Kidney capillary endothelial cell (primary cell): ENCODE data around the gene ANKRD55.
"Not testable (repeated sequence)": the region's sequence is repeated elsewhere in the genome, so short reads cannot be mapped to it uniquely, and the experiment has no call there.

Source experiments
- DNase-seq: peaks from one replicate; pipeline ENCODE4 v3.0.0-alpha.2; 2018; ENCODE audit warnings: low spot score

The ANKRD55 gene

DNA sequence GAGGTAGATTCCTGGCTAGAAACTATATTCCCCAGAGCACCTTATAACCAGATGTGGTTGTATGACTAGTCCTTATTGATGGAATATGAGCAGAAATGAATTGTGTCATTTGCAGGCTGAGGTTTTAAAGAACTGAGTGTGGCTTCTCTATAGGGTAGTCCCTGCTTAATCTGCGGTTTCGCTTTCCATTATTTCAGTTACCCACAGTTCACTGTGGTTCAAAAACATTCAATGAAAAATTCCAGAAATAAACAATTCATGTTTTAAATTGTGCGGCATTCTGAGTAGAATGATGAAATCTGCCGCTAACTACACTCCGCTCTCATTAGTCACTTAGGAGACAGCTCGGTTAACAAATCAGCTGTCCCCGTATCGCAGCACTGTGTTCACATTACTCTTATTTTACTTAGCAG is 65.1 kb downstream of the ANKRD55 start:
- no peak for DNase-seq

- DNase-seq = no peak
These were observed 65.6 kb downstream of the ANKRD55 start for GRCh38 chr5:56167519-56167918.

DNA sequence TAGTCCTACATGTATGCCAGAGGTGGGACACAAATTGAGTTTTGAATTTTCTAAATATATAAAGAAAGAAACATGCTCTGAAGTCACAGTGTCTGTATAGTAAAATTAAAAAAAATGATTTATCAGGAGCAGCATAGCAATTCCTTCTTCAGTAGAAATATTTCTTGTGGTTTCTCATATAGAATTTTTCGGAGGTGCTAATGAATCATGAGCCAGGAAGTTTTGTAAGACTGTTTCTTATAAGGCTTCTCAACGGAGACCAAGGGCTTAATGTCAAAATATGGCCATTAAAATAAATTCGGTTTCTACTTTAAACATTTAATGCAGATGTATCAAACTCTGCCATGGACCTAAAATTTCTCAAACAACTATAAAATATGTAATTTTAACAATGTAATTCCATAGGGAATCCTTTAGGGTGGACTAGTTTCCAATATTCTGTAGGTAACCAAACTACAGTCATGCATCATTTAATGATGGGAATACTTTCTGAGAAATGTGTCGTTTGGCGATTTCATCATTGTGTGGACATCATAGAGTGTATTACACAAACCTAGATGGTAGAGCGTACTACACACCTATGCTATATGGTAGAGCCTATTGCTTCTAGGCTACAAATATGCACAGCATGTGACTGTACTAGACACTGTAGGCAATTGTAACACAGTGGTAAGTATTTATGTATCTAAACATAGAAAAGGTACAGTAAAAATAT is 66.3 kb downstream of the ANKRD55 start:
- no peak for DNase-seq

DNA sequence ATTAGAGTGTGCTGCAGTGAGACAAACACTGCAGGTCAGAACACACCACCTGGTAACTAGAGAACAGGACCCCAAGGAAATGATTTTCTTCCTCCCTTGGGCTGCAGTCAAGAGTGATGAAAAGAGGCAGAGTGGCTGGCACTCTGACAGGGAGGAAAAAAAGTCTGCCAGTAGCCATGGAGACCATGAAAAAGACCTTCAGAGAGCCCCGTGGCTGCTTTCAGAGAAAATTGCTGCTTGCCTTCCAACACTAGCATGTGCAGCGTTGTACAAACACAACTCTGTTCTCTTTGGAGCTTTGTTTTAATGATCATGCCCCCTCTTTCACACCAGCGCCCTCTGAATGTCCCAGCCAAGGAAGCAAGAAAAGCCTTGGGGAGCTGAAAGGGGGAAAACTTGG is 68.8 kb downstream of the ANKRD55 start:
- no peak for DNase-seq

DNA sequence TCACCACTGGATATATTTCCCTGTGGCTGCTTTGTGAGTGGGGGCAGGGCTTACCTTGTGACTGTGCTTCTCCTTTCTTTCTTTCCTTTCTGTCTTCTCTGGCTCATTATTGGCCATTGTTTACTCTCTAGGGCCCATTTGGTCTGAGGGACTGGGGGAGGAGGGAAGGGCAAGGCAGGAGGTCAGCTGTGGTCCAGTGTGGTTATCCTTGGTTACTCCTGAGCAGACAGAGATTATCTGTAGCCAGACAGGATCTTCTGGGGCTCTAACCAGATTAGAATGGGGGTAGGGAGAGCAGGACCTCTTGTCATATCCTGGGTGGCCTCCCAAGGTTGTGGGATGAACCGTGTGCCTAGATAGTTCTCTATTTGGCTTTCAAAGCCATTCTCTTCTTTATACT is 71.2 kb downstream of the ANKRD55 start:
- no peak for DNase-seq

DNA sequence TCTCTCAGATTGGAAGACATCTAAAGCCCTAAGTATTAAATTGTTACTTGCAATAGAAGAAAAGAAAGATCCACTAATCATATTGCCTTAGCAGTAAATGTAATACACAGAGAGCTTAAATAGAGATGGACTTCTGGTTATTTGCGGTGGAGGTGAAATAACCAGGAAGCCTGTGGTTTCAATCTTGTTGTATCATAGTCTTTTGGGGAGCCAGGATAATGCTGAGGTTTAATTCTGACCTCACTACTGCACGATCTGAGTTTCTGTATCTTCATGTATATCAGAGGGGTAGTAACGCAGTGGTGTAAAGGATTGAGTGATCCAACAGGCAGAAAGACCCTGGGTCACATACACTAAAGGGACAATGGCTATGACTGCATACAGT is 71.7 kb downstream of the ANKRD55 start:
- no peak for DNase-seq

GRCh38 chr5:56160723-56161438 is 72.2 kb downstream of the ANKRD55 start:
- no peak for DNase-seq

DNA sequence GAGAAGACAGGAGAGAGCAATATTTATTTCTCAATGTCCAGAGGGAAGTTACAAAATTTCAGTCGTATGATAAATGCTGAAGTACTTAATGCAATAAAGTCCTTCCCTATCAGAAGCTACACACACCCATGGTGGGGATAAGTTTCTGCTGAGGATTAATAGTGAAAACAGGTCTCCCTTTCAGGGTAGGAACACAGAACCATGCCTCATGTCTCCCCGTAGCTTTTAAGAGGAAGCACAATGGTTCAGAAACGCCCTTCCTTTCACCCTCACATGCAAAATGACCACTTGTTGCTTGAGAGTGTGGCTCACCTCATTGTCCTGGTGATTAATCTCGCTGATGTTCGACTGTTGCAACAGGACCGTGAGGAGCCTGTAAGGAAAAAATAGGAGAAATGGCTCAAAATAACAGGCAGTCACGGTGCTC is 73.6 kb downstream of the ANKRD55 start:
- no peak for DNase-seq

DNA sequence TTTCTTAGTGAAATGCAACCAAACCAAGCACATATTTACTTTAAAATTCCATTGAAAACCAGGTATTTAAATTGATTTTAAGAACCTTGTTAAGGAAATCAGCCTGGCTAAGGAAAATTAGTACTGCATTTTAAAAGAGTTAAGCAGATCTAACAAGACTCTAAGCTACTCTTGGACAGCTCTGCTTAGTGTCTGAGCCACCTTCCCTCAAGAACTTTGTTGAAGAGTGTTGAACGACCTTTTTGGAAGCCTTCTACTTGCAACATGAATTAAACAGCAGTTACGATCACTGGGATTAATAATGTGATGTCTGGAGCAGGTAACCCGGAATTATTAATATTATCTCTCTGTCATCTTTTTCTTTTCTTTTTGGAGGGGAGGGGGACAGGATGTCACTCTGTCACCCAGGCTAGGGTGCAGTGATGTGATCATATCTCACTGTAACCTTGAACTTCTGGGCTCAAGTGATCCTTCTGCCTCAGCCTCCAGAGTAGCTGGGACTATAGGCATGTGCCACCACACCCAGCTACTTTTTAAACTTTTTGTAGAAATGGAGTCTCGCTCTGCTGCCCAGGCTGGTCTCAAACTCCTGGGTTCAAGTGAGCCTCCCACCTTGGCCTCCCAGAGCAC is 74.7 kb downstream of the ANKRD55 start:
- DNase-seq = no peak

GRCh38 chr5:56157191-56157621 is 75.9 kb downstream of the ANKRD55 start:
- DNase-seq = not testable (repeated sequence)

GRCh38 chr5:56156585-56157190 is 76.4 kb downstream of the ANKRD55 start:
- not testable (repeated sequence) for DNase-seq

GRCh38 chr5:56155992-56156584 is 77.0 kb downstream of the ANKRD55 start:
- no peak for DNase-seq

DNA sequence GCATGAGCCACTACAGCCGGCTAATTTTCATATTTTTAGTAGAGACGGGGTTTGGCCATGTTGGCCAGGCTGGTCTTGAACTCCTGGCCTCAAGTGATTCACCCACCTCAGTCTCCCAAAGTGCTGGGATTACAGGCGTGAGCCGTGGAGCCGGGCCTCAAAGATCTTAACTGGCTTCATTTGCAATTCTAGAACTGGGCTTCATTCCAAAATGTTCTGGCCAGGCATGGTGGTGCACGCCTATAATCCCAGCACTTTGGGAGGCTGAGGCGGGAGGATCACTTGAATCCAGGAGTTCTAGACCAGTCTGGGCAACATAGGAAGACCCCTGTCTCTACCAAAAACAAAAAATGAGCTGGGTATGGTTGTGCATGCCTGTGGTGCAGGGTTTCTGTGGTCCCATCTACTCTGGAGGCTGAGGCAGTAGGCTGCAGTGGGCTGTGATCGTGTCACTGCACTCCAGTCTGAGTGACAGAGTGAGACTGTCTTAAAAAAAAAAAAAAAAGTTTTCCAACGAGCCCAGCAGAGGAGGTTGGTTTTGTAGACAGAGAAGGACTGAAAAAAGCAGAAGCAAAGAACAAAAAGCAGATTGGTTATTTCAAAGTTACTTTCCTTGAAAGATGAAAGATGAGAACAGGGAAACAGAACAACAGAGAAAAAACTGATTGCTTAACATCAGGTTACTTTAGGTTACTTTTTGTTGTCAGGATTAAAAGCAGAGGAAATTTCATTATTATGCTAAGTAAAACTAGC is 78.2 kb downstream of the ANKRD55 start:
- DNase-seq = no peak

DNA sequence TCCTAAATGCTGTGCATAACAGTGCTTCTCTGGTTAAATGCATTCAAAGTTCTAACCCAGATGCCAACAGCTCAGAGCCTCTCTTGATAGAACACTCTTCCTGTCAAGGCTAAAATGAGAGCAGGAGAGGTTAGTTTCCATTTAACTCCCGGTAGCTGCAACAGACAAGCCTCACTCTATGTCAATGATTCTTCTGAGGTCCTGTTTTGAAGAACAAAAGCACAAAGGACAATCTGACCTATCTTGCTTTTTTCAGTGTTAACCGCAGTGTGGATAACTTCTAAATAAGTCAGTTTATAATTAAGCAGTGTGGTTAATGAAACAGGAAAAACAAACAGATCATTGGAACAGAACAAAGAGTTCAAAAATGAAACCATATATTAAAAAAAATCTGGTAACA is 80.7 kb downstream of the ANKRD55 start:
- DNase-seq = no peak

- not testable (repeated sequence) for DNase-seq
These were observed 82.4 kb downstream of the ANKRD55 start for GRCh38 chr5:56150756-56151155.

DNA sequence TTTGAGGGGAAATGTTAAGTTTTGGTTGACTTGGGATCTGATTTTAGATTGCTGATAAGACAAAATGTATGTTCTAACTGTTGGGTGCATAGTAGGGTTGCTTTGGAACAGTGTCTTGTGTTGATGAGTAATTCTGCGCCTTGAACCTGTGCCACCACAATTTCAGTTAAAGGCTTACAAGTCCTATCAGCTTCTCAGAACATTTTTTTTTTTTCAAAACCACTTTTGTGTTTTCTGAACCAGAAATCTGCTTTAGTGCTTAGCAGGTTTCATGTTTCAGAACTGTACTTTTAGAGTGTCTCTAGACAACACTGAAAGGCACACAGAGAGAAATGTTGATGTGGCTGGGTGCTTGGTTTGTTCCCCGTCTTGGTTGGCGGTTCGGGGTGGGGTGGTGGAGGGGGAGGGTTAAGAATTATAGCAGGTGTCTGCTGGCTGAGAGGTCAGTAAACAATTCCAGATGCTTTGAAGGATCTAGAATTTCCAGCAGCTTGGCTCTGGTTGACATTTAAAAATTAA is 84.6 kb downstream of the ANKRD55 start:
- no peak for DNase-seq

DNA sequence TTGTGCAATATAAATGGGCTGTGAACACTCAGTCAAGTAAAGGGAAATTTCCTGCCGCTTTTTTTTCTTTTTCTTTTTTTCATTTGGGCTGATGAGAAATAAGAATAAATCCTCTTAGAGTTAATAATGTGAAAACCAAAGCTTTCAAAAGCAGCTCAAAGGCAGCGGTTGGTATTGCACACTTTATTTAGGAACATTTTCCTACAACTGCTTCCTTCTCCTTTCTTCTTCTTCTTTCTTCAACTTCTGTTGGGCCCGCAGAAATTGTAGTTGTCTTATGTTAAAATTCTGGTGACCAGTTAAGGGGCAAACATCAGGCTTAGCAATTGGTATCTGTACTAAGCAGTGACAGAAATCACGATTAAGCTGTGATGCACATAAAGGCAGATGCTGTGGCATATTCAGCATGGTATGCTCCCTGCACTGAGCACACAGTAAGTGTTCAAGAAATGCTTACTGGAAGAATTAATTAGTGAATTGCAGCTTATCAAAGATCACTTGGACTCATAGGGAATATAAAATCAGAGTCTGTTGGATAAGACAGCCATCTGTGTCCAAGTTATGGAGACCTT is 85.4 kb downstream of the ANKRD55 start:
- DNase-seq = no peak

DNA sequence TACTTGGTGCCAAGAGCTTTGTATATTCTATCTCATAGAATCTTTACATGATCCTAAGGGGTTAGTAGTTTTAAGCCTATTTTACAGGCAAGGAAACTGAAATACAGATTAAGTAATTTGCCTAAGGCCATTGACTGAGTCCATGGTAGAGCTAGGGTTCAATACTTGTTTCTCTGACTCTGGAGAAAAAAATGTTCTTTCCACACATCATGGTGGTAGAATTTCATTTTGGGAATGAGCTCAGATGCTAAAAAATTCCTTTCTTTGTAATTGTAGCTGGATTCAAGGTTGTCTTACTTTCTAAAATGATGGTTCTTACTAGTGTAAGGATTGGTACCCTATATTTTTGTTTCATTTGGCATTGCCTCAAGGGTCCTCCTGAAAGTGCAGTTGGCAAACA is 86.0 kb downstream of the ANKRD55 start:
- no peak for DNase-seq

DNA sequence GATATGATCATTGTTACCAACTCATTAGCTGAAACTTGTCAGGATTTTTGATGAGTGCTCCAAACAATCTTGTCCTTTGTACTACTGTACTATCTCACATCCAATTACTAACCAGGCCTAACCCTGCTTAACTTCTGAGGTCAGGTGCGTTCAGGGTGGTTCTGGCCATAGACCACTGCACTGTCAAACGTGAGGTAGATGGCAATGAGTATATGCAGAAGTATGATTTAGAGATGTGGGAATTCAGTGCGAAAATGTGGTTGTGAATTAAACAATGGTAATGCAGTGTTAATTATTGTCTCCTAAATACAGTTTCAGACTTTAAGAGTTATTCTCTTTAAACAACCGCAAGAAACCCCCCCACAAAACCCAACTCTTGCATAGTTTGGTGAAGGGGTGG is 86.5 kb downstream of the ANKRD55 start:
- DNase-seq = no peak

DNA sequence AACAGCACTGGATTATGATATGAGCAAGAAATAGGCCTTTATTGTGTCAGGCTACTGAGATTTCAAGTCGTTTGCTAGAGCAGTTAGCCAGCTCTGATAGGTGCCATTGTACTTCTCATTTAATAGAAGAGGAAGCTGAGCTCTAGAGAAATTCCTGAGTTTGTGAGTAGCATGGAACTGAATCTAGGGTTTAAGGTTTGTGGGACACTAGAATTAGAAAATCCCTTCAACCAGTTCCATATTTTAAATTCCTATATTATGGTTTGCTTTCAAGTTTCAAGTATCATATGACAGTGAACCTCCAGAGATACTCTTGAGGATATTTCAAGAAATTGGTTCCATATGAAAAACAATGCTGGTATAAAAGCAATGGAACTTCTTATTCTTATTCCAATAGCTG is 87.6 kb downstream of the ANKRD55 start:
- DNase-seq = no peak

- DNase-seq = no peak
These were observed 88.0 kb downstream of the ANKRD55 start for GRCh38 chr5:56145106-56145505.
